Body of pancreas (tissue), 4 donors: ENCODE data around the gene SAP30L.

Experiments used
- CTCF ChIP-seq, 7 experiments: fragments of 450-650 bp in 4 of 7; fragments of 200-600 bp in 3 of 7; sonication (generic) in 3 of 7; IDR thresholded peaks; one replicate each; pipeline ENCODE4 v1.5.1; 2016 to 2019; ENCODE audit warnings: antibody characterized with exemption in 7 of 7
- POLR2A ChIP-seq, 3 donors: fragments of 450-650 bp; IDR thresholded peaks; one replicate each; pipeline ENCODE4 v1.6.1; 2016; ENCODE audit warnings: antibody characterized with exemption in 3 of 3, mild to moderate bottlenecking in 2 of 3

DNA sequence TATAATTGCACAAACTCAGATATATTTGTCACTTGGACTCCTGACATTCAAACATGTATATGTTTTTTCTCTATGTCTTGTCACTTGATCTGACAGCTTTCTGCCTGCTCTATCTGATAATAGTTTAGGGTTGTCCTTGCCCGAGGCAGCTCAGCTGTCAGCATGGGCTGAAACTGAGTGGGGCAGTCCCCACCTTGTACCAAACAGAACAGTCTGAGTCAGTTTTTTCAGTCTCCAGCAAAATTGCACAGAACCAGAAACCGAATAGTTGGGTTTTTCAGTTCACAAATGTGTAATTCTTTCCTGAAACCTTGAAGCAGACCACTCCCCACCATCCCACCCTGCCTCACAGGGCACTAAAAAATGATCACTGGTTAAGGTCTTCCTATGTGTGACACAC lies 41.7 kb downstream of the SAP30L start:
- TF ChIP-seq CTCF (IDR thresholded peaks at IDR 0.05) (no peak), POLR2A (IDR thresholded peaks at IDR 0.05) (no peak)
